ENCODE results near the gene SLC19A1.

The SLC19A1 gene

GRCh38 chr21:45575304-45575992 is 33.2 kb upstream of the SLC19A1 start:
- no peak for TF ChIP-seq CTCF (IDR thresholded peaks at IDR 0.05; ENCODE audit: insufficient read depth, low read length, poor library complexity, severe bottlenecking)
- Histone ChIP-seq H3K36me3 (ENCODE audit: control insufficient read depth, insufficient read depth, low read length) (no peaks in the 10 kb centered on the region), H3K27me3 (replicated peaks; ENCODE audit: control insufficient read depth, insufficient read depth, low read length) (no peaks in the 10 kb centered on the region; the same call in 1 of the 2 replicates), H3K4me3 (replicated peaks; ENCODE audit: low read depth, low read length) (no peak overlapping the region)
- DNase-seq (ENCODE audit: extremely low read depth, insufficient read length): no peak

GRCh38 chr21:45574691-45575090 is 32.5 kb upstream of the SLC19A1 start:
- no peaks in the 10 kb centered on the region; the same call in 1 of the 2 replicates for H3K27me3 ChIP-seq (replicated peaks; ENCODE audit: control insufficient read depth, insufficient read depth, low read length)
- no peak for TF ChIP-seq CTCF (IDR thresholded peaks at IDR 0.05; ENCODE audit: insufficient read depth, low read length, poor library complexity, severe bottlenecking)
- H3K36me3 ChIP-seq (ENCODE audit: control insufficient read depth, insufficient read depth, low read length): no peaks in the 10 kb centered on the region
- no peak overlapping the region for H3K4me3 ChIP-seq (replicated peaks; ENCODE audit: low read depth, low read length)
- DNase-seq (ENCODE audit: extremely low read depth, insufficient read length): no peak

GRCh38 chr21:45574081-45574501 is 31.9 kb upstream of the SLC19A1 start:
- H3K27me3 ChIP-seq (replicated peaks; ENCODE audit: control insufficient read depth, insufficient read depth, low read length): no peaks in the 10 kb centered on the region; the same call in 1 of the 2 replicates
- H3K4me3 ChIP-seq (replicated peaks; ENCODE audit: low read depth, low read length): no peak overlapping the region
- no peak for DNase-seq (ENCODE audit: extremely low read depth, insufficient read length)
- no peaks in the 10 kb centered on the region for H3K36me3 ChIP-seq (ENCODE audit: control insufficient read depth, insufficient read depth, low read length)
- TF ChIP-seq CTCF (IDR thresholded peaks at IDR 0.05; ENCODE audit: insufficient read depth, low read length, poor library complexity, severe bottlenecking): no peak

GRCh38 chr21:45573452-45574035 is 31.3 kb upstream of the SLC19A1 start:
- H3K4me3 ChIP-seq (replicated peaks; ENCODE audit: low read depth, low read length): no peak overlapping the region
- no peaks in the 10 kb centered on the region for H3K36me3 ChIP-seq (ENCODE audit: control insufficient read depth, insufficient read depth, low read length)
- H3K27me3 ChIP-seq (replicated peaks; ENCODE audit: control insufficient read depth, insufficient read depth, low read length): no peaks in the 10 kb centered on the region; the same call in 1 of the 2 replicates
- TF ChIP-seq CTCF (IDR thresholded peaks at IDR 0.05; ENCODE audit: insufficient read depth, low read length, poor library complexity, severe bottlenecking): no peak
- no peak for DNase-seq (ENCODE audit: extremely low read depth, insufficient read length)

GRCh38 chr21:45572783-45573451 is 30.7 kb upstream of the SLC19A1 start:
- no peak for DNase-seq (ENCODE audit: extremely low read depth, insufficient read length)
- Histone ChIP-seq H3K27me3 (replicated peaks; ENCODE audit: control insufficient read depth, insufficient read depth, low read length) (no peaks in the 10 kb centered on the region; the same call in 1 of the 2 replicates), H3K4me3 (replicated peaks; ENCODE audit: low read depth, low read length) (no peak overlapping the region), H3K36me3 (ENCODE audit: control insufficient read depth, insufficient read depth, low read length) (no peaks in the 10 kb centered on the region)
- no peak for TF ChIP-seq CTCF (IDR thresholded peaks at IDR 0.05; ENCODE audit: insufficient read depth, low read length, poor library complexity, severe bottlenecking)
